Esophagus muscularis mucosa (tissue), 3 donors: ENCODE data around the gene NTM.

ENCODE experiments used
- POLR2A ChIP-seq: fragments of 450-650 bp; IDR thresholded peaks from one replicate; pipeline ENCODE4 v1.6.1; 2017; ENCODE audit warnings: antibody characterized with exemption, moderate library complexity, mild to moderate bottlenecking, low read depth
- TF ChIP-seq, protein P1 (sequence below), 3 experiments: fragments of 200-600 bp in 2 of 3; fragments of 450-650 bp in 1 of 3; sonication (generic) in 2 of 3; IDR thresholded peaks; one replicate each; pipeline ENCODE4 v1.5.1; 2017 to 2019; ENCODE audit warnings: antibody characterized with exemption in 3 of 3, mild to moderate bottlenecking in 2 of 3, moderate library complexity in 1 of 3

DNA sequence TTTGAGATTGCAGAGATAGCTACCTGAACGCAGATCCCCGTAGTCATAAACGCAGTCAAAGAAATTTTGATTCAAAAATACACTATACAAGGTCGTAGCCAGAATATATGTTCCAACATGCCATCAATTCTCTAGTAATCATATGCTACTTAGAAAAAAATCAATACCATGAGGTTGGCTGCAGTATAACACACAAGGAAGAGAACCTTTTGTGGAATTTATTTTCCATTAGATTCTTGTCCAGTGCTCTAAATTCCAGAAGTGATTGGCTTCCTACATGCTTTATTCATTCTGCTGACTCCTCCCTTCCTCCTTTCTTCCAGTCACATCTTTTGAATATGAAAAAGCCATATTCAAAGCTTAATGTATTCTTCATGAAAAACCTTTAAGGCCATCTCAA, 189.9 kb downstream of the NTM start:
- no peak for TF ChIP-seq POLR2A
- TF ChIP-seq, protein P1, sequence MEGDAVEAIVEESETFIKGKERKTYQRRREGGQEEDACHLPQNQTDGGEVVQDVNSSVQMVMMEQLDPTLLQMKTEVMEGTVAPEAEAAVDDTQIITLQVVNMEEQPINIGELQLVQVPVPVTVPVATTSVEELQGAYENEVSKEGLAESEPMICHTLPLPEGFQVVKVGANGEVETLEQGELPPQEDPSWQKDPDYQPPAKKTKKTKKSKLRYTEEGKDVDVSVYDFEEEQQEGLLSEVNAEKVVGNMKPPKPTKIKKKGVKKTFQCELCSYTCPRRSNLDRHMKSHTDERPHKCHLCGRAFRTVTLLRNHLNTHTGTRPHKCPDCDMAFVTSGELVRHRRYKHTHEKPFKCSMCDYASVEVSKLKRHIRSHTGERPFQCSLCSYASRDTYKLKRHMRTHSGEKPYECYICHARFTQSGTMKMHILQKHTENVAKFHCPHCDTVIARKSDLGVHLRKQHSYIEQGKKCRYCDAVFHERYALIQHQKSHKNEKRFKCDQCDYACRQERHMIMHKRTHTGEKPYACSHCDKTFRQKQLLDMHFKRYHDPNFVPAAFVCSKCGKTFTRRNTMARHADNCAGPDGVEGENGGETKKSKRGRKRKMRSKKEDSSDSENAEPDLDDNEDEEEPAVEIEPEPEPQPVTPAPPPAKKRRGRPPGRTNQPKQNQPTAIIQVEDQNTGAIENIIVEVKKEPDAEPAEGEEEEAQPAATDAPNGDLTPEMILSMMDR (IDR thresholded peaks at IDR 0.05), result no peak
